ENCODE measurements around the gene TTL.

TTL gene

DNA sequence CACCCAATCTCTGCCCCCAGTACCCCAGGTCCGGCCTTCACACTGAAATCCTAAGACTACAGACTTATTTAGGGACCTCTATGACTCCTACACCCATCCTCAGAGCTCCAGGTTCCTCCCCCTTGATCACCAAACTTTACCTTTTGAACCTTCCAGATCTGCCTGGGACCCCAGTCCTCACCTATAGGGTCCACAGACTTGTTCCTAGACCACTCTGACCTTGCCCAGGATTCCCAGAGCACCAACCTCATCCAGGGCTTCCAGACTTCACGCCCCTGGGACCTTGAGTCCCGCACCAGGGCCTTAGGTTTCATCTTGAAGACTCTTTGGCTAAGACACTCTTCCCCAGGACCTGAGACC, 102.9 kb downstream of the TTL start:
- DNase-seq: no peak

DNA sequence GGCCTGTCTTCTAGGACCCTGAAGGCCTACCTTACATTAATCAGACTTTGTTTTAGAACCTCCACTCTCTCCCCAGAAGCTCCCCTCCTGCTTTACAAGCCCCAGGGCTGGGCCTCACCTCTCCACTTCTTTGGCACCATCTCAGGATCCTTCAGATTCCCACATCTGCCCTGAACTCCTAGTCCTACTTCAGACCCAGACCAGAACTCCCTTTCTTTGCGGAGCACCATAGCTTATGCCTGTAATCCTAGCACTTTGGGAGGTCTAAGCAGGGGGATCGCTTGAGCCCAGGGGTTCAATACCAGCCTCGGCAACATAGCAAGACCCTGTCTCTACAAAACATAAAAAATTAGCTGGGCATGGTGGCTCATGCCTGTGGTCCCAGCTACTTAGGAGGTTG, 103.4 kb downstream of the TTL start:
- no peak for DNase-seq

DNA sequence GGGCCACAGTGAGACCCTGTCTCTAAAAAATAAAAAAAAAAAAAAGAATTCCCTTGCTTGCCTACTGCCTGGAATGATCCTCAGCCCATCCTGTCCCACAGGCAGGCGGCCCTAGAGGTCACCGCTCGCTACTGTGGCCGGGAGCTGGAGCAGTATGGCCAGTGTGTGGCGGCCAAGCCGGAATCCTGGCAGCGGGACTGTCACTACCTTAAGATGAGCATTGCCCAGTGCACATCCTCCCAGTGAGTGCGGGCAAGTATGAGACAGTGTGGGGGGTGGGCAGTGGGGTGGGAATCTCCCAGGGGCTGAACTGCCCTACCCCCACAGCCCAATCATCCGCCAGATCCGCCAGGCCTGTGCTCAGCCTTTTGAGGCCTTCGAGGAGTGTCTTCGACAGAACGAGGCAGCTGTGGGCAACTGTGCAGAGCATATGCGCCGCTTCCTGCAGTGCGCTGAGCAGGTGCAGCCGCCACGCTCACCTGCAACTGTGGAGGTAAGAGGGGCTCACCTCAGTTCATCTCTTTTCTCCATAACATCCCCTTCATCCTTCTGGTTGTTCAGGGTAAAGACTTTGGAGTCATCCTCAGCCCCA, 104.0 kb downstream of the TTL start:
- no peak for DNase-seq

DNA sequence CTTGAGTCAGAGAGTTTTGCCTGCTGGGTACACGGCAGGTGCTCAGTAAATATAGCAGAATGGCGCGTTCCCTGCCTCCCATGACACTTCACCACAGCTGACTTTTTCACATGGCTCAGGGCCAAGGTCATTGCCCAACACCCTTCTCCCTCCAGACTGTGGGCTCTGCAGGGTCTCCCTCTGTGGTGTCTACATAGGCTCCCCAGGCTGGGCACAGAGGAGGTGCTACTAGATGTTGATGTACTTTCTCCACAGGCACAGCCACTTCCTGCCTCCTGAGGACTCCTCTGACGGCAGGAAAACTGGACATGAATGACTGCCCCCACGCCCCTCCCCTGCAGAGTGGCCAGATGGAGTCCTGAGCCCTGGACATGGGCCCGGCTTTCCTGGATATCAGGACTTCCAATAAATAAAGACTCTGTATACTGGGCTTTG, 106.7 kb downstream of the TTL start:
- DNase-seq: no peak

Measured in CD4-positive, alpha-beta T cell treated with Interleukin-15 for 1 hour (primary cell).